Parathyroid adenoma (tissue), 2 donors: ENCODE measurements around the gene SLC8A3.

Source experiments
- H2AFZ ChIP-seq: fragments of 300-600 bp; sonication (generic); one replicate; pipeline ENCODE4 v1.7.0; 2017; ENCODE audit warnings: antibody characterized with exemption, mild to moderate bottlenecking
- H3K27ac ChIP-seq: fragments of 300-600 bp; sonication (generic); one replicate; pipeline ENCODE4 v1.7.0; 2017
- H3K27me3 ChIP-seq: fragments of 300-600 bp; sonication (generic); one replicate; pipeline ENCODE4 v1.7.0; 2017; ENCODE audit warnings: low read length; ENCODE audit not compliant: control insufficient read depth, insufficient read depth
- H3K36me3 ChIP-seq: fragments of 300-600 bp; sonication (generic); one replicate; pipeline ENCODE4 v1.7.0; 2017; ENCODE audit warnings: low read length; ENCODE audit not compliant: control insufficient read depth, insufficient read depth
- H3K4me1 ChIP-seq: fragments of 300-600 bp; sonication (generic); one replicate; pipeline ENCODE4 v1.7.0; 2017; ENCODE audit warnings: control low read depth
- H3K4me2 ChIP-seq: fragments of 300-600 bp; sonication (generic); one replicate; pipeline ENCODE4 v1.7.0; 2017; ENCODE audit warnings: low read length
- H3K4me3 ChIP-seq: fragments of 300-600 bp; sonication (generic); one replicate; pipeline ENCODE4 v1.7.0; 2017; ENCODE audit warnings: low read depth, low read length
- H3K79me2 ChIP-seq: fragments of 300-600 bp; sonication (generic); one replicate; pipeline ENCODE4 v1.7.0; 2017; ENCODE audit warnings: control low read depth
- H3K9ac ChIP-seq: fragments of 300-600 bp; sonication (generic); one replicate; pipeline ENCODE4 v1.7.0; 2017; ENCODE audit warnings: mild to moderate bottlenecking
- H3K9me3 ChIP-seq: fragments of 300-600 bp; sonication (generic); one replicate; pipeline ENCODE4 v1.7.0; 2017; ENCODE audit warnings: low read length; ENCODE audit not compliant: control insufficient read depth
- TF ChIP-seq, protein P1 (sequence below): fragments of 300-600 bp; sonication (generic); IDR thresholded peaks from one replicate; pipeline ENCODE4 v1.7.0; 2017; ENCODE audit warnings: antibody characterized with exemption, mild to moderate bottlenecking
- donor health status: primary hyperparathyroidism.

Gene SLC8A3

GRCh38 chr14:70005281-70005805, 183.4 kb downstream of the SLC8A3 start:
- H3K4me2 ChIP-seq: no peak overlapping the region
- no peak overlapping the region for H3K4me3 ChIP-seq
- no peak overlapping the region for H3K27ac ChIP-seq
- H3K79me2 ChIP-seq: no peaks in the 10 kb centered on the region
- TF ChIP-seq, protein P1, sequence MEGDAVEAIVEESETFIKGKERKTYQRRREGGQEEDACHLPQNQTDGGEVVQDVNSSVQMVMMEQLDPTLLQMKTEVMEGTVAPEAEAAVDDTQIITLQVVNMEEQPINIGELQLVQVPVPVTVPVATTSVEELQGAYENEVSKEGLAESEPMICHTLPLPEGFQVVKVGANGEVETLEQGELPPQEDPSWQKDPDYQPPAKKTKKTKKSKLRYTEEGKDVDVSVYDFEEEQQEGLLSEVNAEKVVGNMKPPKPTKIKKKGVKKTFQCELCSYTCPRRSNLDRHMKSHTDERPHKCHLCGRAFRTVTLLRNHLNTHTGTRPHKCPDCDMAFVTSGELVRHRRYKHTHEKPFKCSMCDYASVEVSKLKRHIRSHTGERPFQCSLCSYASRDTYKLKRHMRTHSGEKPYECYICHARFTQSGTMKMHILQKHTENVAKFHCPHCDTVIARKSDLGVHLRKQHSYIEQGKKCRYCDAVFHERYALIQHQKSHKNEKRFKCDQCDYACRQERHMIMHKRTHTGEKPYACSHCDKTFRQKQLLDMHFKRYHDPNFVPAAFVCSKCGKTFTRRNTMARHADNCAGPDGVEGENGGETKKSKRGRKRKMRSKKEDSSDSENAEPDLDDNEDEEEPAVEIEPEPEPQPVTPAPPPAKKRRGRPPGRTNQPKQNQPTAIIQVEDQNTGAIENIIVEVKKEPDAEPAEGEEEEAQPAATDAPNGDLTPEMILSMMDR: no peak
- no peak overlapping the region for H2AFZ ChIP-seq
- no peaks in the 10 kb centered on the region for H3K9me3 ChIP-seq
- no peaks in the 10 kb centered on the region for H3K27me3 ChIP-seq
- no peaks in the 10 kb centered on the region for H3K36me3 ChIP-seq
- H3K4me1 ChIP-seq: no peaks in the 10 kb centered on the region
- no peak overlapping the region for H3K9ac ChIP-seq

DNA sequence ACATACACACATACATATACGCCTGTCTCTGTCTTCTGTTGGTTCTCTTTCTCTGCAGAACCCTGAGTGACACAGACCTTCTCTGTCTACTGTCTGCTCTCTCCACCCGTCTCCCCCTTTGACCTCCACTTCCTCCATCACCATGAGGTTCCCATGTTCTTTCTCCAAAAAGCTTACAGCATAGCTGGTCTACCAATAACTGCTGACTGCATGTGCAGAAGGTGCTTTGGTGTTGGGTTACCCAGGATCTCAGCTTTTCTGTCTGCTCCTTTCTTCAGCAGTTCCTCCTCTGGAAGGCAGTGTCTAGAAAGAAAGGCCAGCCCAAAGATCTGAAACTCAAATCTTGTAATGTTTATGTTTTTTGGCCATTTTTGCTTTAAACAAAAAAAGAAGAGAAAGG, 184.0 kb downstream of the SLC8A3 start:
- H3K4me3 ChIP-seq: no peak overlapping the region
- no peak overlapping the region for H2AFZ ChIP-seq
- H3K9ac ChIP-seq: no peak overlapping the region
- no peaks in the 10 kb centered on the region for H3K36me3 ChIP-seq
- TF ChIP-seq, protein P1: no peak
- H3K4me1 ChIP-seq: no peaks in the 10 kb centered on the region
- no peak overlapping the region for H3K27ac ChIP-seq
- H3K79me2 ChIP-seq: no peaks in the 10 kb centered on the region
- no peak overlapping the region for H3K4me2 ChIP-seq
- H3K9me3 ChIP-seq: no peaks in the 10 kb centered on the region
- no peaks in the 10 kb centered on the region for H3K27me3 ChIP-seq

- H3K9me3 ChIP-seq: no peaks in the 10 kb centered on the region
- no peaks in the 10 kb centered on the region for H3K27me3 ChIP-seq
- no peak overlapping the region for H3K9ac ChIP-seq
- H3K79me2 ChIP-seq: no peaks in the 10 kb centered on the region
- no peak overlapping the region for H3K4me2 ChIP-seq
- H3K27ac ChIP-seq: no peak overlapping the region
- TF ChIP-seq, protein P1: no peak
- H2AFZ ChIP-seq: no peak overlapping the region
- H3K36me3 ChIP-seq: no peaks in the 10 kb centered on the region
- H3K4me1 ChIP-seq: no peaks in the 10 kb centered on the region
- H3K4me3 ChIP-seq: no peak overlapping the region
Measured at GRCh38 chr14:70002589-70003346, 186.0 kb downstream of the SLC8A3 start.

GRCh38 chr14:70000601-70001000, 188.2 kb downstream of the SLC8A3 start:
- no peaks in the 10 kb centered on the region for H3K9me3 ChIP-seq
- no peak overlapping the region for H2AFZ ChIP-seq
- no peak overlapping the region for H3K4me3 ChIP-seq
- H3K79me2 ChIP-seq: no peaks in the 10 kb centered on the region
- no peaks in the 10 kb centered on the region for H3K27me3 ChIP-seq
- no peaks in the 10 kb centered on the region for H3K36me3 ChIP-seq
- H3K4me2 ChIP-seq: no peak overlapping the region
- no peak overlapping the region for H3K27ac ChIP-seq
- H3K4me1 ChIP-seq: no peaks in the 10 kb centered on the region
- no peak overlapping the region for H3K9ac ChIP-seq
- TF ChIP-seq, protein P1: no peak

- no peak overlapping the region for H3K27ac ChIP-seq
- H3K4me3 ChIP-seq: no peak overlapping the region
- no peaks in the 10 kb centered on the region for H3K36me3 ChIP-seq
- no peaks in the 10 kb centered on the region for H3K4me1 ChIP-seq
- H2AFZ ChIP-seq: no peak overlapping the region
- no peaks in the 10 kb centered on the region for H3K79me2 ChIP-seq
- TF ChIP-seq, protein P1: no peak
- no peak overlapping the region for H3K9ac ChIP-seq
- no peaks in the 10 kb centered on the region for H3K9me3 ChIP-seq
- no peaks in the 10 kb centered on the region for H3K27me3 ChIP-seq
- no peak overlapping the region for H3K4me2 ChIP-seq
Measured at GRCh38 chr14:69999261-69999674, 189.5 kb downstream of the SLC8A3 start.
